Mesendoderm (in vitro differentiated cells): ENCODE measurements around the gene TXNDC15.
A peak's percentile ranks its signal among the peaks of the same experiment; 100 is the strongest.

Source experiments
- DNase-seq: peaks from one replicate; pipeline ENCODE4 v3.0.0; 2013
- H2AK5ac ChIP-seq: 2 replicates; pipeline ENCODE4 v1.6.1; 2013; ENCODE audit warnings: low read length, inconsistent platforms
- H2BK120ac ChIP-seq: 2 replicates; pipeline ENCODE4 v1.6.1; 2013; ENCODE audit warnings: low read depth, mild to moderate bottlenecking, low read length, moderate library complexity, mixed read lengths
- H2BK15ac ChIP-seq: replicated peaks from 2 replicates; pipeline ENCODE4 v1.6.1; 2013; ENCODE audit warnings: low read depth, mild to moderate bottlenecking, moderate library complexity
- H2BK5ac ChIP-seq: 2 replicates; pipeline ENCODE4 v1.6.1; 2013; ENCODE audit warnings: low read length, inconsistent platforms
- H3K18ac ChIP-seq: 2 replicates; pipeline ENCODE4 v1.6.1; 2013; ENCODE audit warnings: mild to moderate bottlenecking, low read length, mixed read lengths
- H3K23ac ChIP-seq: one replicate; pipeline ENCODE4 v1.6.1; 2013; ENCODE audit warnings: low read length
- H3K27ac ChIP-seq: 2 replicates; pipeline ENCODE4 v1.5.1; 2013; ENCODE audit warnings: low read depth, mild to moderate bottlenecking, inconsistent platforms, low read length, moderate library complexity
- H3K27me3 ChIP-seq: 2 replicates; pipeline ENCODE4 v1.6.1; 2013; ENCODE audit warnings: low read length, control low read depth, mild to moderate bottlenecking, inconsistent platforms; ENCODE audit not compliant: insufficient read depth, poor library complexity
- H3K36me3 ChIP-seq: 2 replicates; pipeline ENCODE4 v1.6.1; 2013; ENCODE audit warnings: low read length, inconsistent platforms; ENCODE audit not compliant: control insufficient read depth, insufficient read depth
- H3K4ac ChIP-seq: one replicate; pipeline ENCODE4 v1.6.1; 2013; ENCODE audit warnings: low read depth, mild to moderate bottlenecking, low read length, moderate library complexity
- H3K4me1 ChIP-seq: 2 replicates; pipeline ENCODE4 v1.6.1; 2013; ENCODE audit warnings: low read depth, low read length, inconsistent platforms; ENCODE audit not compliant: control insufficient read depth
- H3K4me2 ChIP-seq: 2 replicates; pipeline ENCODE4 v1.6.1; 2013; ENCODE audit warnings: low read length
- H3K4me3 ChIP-seq: 2 replicates; pipeline ENCODE4 v1.5.1; 2013; ENCODE audit warnings: mild to moderate bottlenecking, low read length
- H3K56ac ChIP-seq: one replicate; pipeline ENCODE4 v1.6.1; 2013; ENCODE audit warnings: low read length
- H3K79me1 ChIP-seq: 2 replicates; pipeline ENCODE4 v1.6.1; 2013; ENCODE audit warnings: low read length, inconsistent platforms
- H3K79me2 ChIP-seq: 2 replicates; pipeline ENCODE4 v1.6.1; 2013; ENCODE audit warnings: mild to moderate bottlenecking, low read length; ENCODE audit not compliant: control insufficient read depth, insufficient read depth
- H3K9ac ChIP-seq: 2 replicates; pipeline ENCODE4 v1.6.1; 2013; ENCODE audit warnings: low read length, inconsistent platforms
- H4K5ac ChIP-seq: one replicate; pipeline ENCODE4 v1.6.1; 2013; ENCODE audit warnings: low read length
- H4K8ac ChIP-seq: one replicate; pipeline ENCODE4 v1.6.1; 2013; ENCODE audit warnings: low read depth, mild to moderate bottlenecking, control low read depth, low read length, moderate library complexity
- WGBS: extraction: QIAGEN DNeasy Blood & Tissue Kit; methylation state at CpG from one replicate; pipeline ENCODE4 v1.1.7; 2013; ENCODE audit warnings: low lambda C conversion rate, missing lambda C conversion rate; ENCODE audit not compliant: insufficient coverage; ENCODE audit errors: extremely low coverage; 5-methylcytosine and 5-hydroxymethylcytosine counted together

TXNDC15 gene

GRCh38 chr5:134934202-134934601 lies 60.0 kb downstream of the TXNDC15 start:
- no peak overlapping the region for H2BK15ac ChIP-seq
- no peak overlapping the region for H3K9ac ChIP-seq
- no peak overlapping the region for H4K5ac ChIP-seq
- no peak overlapping the region for H3K56ac ChIP-seq
- no peak overlapping the region for H3K27ac ChIP-seq
- no peak overlapping the region for H3K23ac ChIP-seq
- no peak overlapping the region for H3K4me2 ChIP-seq
- H3K4ac ChIP-seq = no peak overlapping the region
- H3K27me3 ChIP-seq = no peaks in the 10 kb centered on the region
- H3K36me3 ChIP-seq = no peaks in the 10 kb centered on the region
- DNase-seq = no peak
- no peaks in the 10 kb centered on the region for H3K79me2 ChIP-seq
- H3K18ac ChIP-seq = no peak overlapping the region
- no peak overlapping the region for H3K4me3 ChIP-seq
- H3K79me1 ChIP-seq = peaks cover 2% of the 10 kb centered on the region
- no peak overlapping the region for H2BK120ac ChIP-seq
- H4K8ac ChIP-seq = no peak overlapping the region
- no peak overlapping the region for H2BK5ac ChIP-seq
- H3K4me1 ChIP-seq = no peaks in the 10 kb centered on the region
- H2AK5ac ChIP-seq = no peak overlapping the region
- WGBS = no CpG with 5 or more reads among the region's 5 CpGs

DNA sequence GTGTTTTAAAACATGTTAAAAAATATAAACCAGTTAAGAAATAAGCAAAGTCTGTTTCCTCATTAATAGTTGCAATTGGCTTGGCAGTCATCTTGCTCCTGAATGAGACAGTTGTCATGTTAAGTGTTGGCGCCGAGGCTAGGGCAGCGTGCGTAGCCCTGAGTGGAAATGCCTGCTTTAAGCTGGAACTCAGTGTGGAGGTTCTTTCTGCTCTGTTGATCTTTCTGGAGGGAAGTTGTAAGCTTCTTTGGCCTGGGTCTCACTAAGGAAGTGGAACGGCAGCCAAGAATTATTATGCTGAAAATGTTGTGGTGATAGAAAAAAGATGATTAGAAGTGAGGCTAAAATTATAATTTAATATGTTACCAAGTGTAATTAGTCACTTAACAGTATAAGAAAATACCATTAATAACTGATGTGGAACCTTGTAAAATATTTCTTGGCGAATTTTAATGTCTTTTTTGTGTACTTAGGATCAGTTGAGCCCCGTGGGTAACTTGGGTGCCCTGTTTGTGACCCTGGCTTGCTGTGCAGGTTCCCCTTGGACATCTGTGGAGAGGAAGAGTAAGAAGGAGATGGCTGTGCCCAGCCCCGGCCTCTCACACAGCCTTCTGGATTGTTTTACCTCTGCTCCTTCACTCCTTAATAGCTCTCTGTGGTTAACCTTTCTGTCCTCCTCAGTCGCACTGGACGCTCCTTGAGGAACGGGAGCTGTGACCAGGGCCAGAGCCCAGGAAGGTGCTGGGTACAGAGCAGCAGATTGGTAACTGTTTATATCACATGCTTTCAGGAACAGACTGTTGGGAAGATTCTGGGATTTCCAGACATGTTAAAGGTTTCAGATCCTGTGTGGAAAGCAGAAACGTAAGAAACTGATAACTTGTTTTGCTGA lies 61.8 kb downstream of the TXNDC15 start:
- no peak overlapping the region for H3K56ac ChIP-seq
- no peak overlapping the region for H3K4me2 ChIP-seq
- H3K18ac ChIP-seq = no peak overlapping the region
- H3K23ac ChIP-seq = no peak overlapping the region
- H2BK15ac ChIP-seq = no peak overlapping the region
- no peaks in the 10 kb centered on the region for H3K79me2 ChIP-seq
- H3K4me1 ChIP-seq = no peaks in the 10 kb centered on the region
- H3K27me3 ChIP-seq = no peaks in the 10 kb centered on the region
- H4K8ac ChIP-seq = no peak overlapping the region
- DNase-seq = no peak
- no peak overlapping the region for H3K27ac ChIP-seq
- H4K5ac ChIP-seq = no peak overlapping the region
- no peak overlapping the region for H3K4me3 ChIP-seq
- H3K36me3 ChIP-seq = no peaks in the 10 kb centered on the region
- H3K4ac ChIP-seq = no peak overlapping the region
- H2AK5ac ChIP-seq = no peak overlapping the region
- no peak overlapping the region for H3K9ac ChIP-seq
- H2BK120ac ChIP-seq = no peak overlapping the region
- no peak overlapping the region for H2BK5ac ChIP-seq
- H3K79me1 ChIP-seq = peaks cover 2% of the 10 kb centered on the region
- WGBS = no CpG with 5 or more reads among the region's 12 CpGs

DNA sequence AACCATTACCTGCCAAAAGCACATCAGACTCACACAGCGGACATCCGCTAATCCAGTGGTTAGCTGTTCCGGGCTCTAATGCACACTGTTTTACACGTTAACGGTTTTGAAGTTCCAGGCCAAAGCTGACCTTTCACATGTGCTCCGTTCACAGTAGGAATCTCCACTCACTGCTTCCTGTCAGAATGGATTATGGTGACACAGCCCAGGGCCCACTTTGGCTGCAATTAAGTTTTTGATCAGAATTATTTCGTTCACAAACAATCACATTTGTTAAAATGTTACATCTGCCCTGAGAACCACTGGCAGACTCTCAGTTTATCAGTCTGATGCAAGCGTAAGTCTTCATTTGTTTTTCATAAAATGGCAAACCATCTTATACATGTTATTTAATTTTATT lies 63.4 kb downstream of the TXNDC15 start:
- Histone ChIP-seq H2BK120ac (no peak overlapping the region), H3K27me3 (no peaks in the 10 kb centered on the region), H2BK5ac (no peak overlapping the region), H3K9ac (no peak overlapping the region), H3K18ac (no peak overlapping the region), H3K79me2 (no peaks in the 10 kb centered on the region), H4K8ac (no peak overlapping the region), H4K5ac (no peak overlapping the region), H2AK5ac (no peak overlapping the region), H2BK15ac (no peak overlapping the region), H3K4ac (no peak overlapping the region), H3K79me1 (peaks cover 2% of the 10 kb centered on the region), H3K36me3 (no peaks in the 10 kb centered on the region), H3K4me3 (no peak overlapping the region), H3K23ac (no peak overlapping the region), H3K27ac (no peak overlapping the region), H3K4me1 (no peaks in the 10 kb centered on the region), H3K56ac (no peak overlapping the region), H3K4me2 (no peak overlapping the region)
- DNase-seq = no peak
- WGBS = no CpG with 5 or more reads among the region's 8 CpGs

- Histone ChIP-seq H3K4ac (no peak overlapping the region), H3K56ac (no peak overlapping the region), H3K9ac (no peak overlapping the region), H2BK15ac (no peak overlapping the region), H3K4me1 (no peaks in the 10 kb centered on the region), H3K4me3 (no peak overlapping the region), H3K79me1 (peaks cover 2% of the 10 kb centered on the region), H3K23ac (peak overlapping the region; percentile 38), H3K27ac (no peak overlapping the region), H2AK5ac (no peak overlapping the region), H3K4me2 (no peak overlapping the region), H4K8ac (no peak overlapping the region), H3K36me3 (no peaks in the 10 kb centered on the region), H2BK120ac (no peak overlapping the region), H3K27me3 (no peaks in the 10 kb centered on the region), H4K5ac (no peak overlapping the region), H2BK5ac (no peak overlapping the region), H3K18ac (no peak overlapping the region), H3K79me2 (no peaks in the 10 kb centered on the region)
- no peak for DNase-seq
- no CpG with 5 or more reads among the region's 6 CpGs for WGBS
Measured at GRCh38 chr5:134938030-134938429, 63.9 kb downstream of the TXNDC15 start.

DNA sequence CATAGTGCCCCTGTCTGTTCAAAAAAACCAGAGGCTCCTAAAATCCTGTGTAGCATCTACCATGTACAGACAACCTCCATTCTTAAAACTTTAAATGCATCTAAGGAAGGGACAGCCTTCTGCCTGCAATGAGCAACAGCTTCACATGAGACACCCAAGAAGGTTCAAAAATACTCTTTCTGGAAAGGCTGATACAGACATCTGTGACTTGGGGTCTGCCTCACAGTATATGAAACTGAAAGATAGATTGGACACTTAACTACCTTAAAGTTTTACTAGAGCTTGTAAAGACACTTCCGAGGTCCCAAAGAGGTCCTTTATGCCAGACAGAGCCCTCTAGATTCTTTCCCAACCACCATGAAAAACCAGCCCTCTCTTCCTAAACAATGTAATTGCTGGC lies 65.3 kb downstream of the TXNDC15 start:
- Histone ChIP-seq H3K79me1 (peaks cover 2% of the 10 kb centered on the region), H4K8ac (peak overlapping the region; percentile 56), H3K18ac (no peak overlapping the region), H2AK5ac (no peak overlapping the region), H3K79me2 (no peaks in the 10 kb centered on the region), H3K23ac (no peak overlapping the region), H3K4ac (no peak overlapping the region), H3K36me3 (no peaks in the 10 kb centered on the region), H2BK5ac (no peak overlapping the region), H4K5ac (no peak overlapping the region), H3K4me1 (no peaks in the 10 kb centered on the region), H2BK120ac (no peak overlapping the region), H3K56ac (no peak overlapping the region), H3K9ac (no peak overlapping the region), H2BK15ac (no peak overlapping the region), H3K4me3 (no peak overlapping the region), H3K27ac (no peak overlapping the region), H3K4me2 (no peak overlapping the region), H3K27me3 (no peaks in the 10 kb centered on the region)
- no CpG with 5 or more reads among the region's 1 CpG for WGBS
- DNase-seq = no peak

- no CpG with 5 or more reads among the region's 1 CpG for WGBS
- Histone ChIP-seq H2BK120ac (no peak overlapping the region), H2AK5ac (no peak overlapping the region), H2BK5ac (no peak overlapping the region), H4K5ac (no peak overlapping the region), H3K27ac (no peak overlapping the region), H3K27me3 (no peaks in the 10 kb centered on the region), H2BK15ac (no peak overlapping the region), H4K8ac (no peak overlapping the region), H3K36me3 (no peaks in the 10 kb centered on the region), H3K4ac (no peak overlapping the region), H3K23ac (no peak overlapping the region), H3K56ac (no peak overlapping the region), H3K4me3 (no peak overlapping the region), H3K4me1 (no peaks in the 10 kb centered on the region), H3K79me2 (no peaks in the 10 kb centered on the region), H3K9ac (no peak overlapping the region), H3K18ac (no peak overlapping the region), H3K4me2 (no peak overlapping the region), H3K79me1 (no peaks in the 10 kb centered on the region)
- DNase-seq = no peak
Measured at GRCh38 chr5:134943547-134943946, 69.4 kb downstream of the TXNDC15 start.
